Body of pancreas (tissue), 4 donors: ENCODE measurements around the gene RICTOR. TPM values are rescaled to one million over a fixed set of nuclear protein-coding genes. Genes with fewer than 3 reads are reported as not detected.

Experiments
- ATAC-seq: fragments of 150-250 bp; one replicate; pipeline ENCODE4 v1.9.1; 2016
- DNase-seq, 4 donors: peaks; one replicate each; pipeline ENCODE4 v3.0.0-alpha.2; 2019
- H3K27ac ChIP-seq, 4 donors: fragments of 200-600 bp; sonication (generic); 1 replicate in 3 of 4; 2 replicates in 1 of 4; pipeline versions ENCODE4 v1.5.1 to v1.6.1; 2016 to 2019; ENCODE audit warnings: mild to moderate bottlenecking in 1 of 4, mixed read lengths in 1 of 4, moderate library complexity in 1 of 4
- H3K27me3 ChIP-seq, 2 donors: fragments of 200-600 bp; sonication (generic); one replicate each; pipeline ENCODE4 v1.6.0; 2016; ENCODE audit warnings: mild to moderate bottlenecking in 1 of 2
- H3K36me3 ChIP-seq, 2 donors: fragments of 200-600 bp; sonication (generic); replicated peaks in 1 of 2; 2 replicates each; pipeline ENCODE4 v1.5.1; 2016; ENCODE audit warnings: low read depth in 2 of 2; ENCODE audit not compliant: insufficient read depth in 1 of 2
- H3K4me1 ChIP-seq: fragments of 200-600 bp; sonication (generic); one replicate; pipeline ENCODE4 v1.6.0; 2016
- H3K4me3 ChIP-seq, 2 donors: fragments of 200-600 bp; sonication (generic); 1 replicate in 1 of 2; 2 replicates in 1 of 2; pipeline ENCODE4 v1.5.1; 2016 to 2019
- H3K9me3 ChIP-seq, 3 donors: fragments of 200-600 bp; sonication (generic); 1 replicate in 2 of 3; 2 replicates in 1 of 3; pipeline ENCODE4 v1.5.1; 2016
- POLR2A ChIP-seq, 3 donors: fragments of 450-650 bp; IDR thresholded peaks; one replicate each; pipeline ENCODE4 v1.6.1; 2016; ENCODE audit warnings: antibody characterized with exemption in 3 of 3, mild to moderate bottlenecking in 2 of 3
- WGBS, 2 donors: methylation state at CpG; one replicate each; pipeline ENCODE4 v1.1.5; 2017; 5-methylcytosine and 5-hydroxymethylcytosine counted together
- intact Hi-C: fragments of 100-400 bp; cut with DNase I; formaldehyde crosslinking; loops from one replicate; pipeline ENCODE4 v1.15.1; 2023
- total RNA-seq, 2 donors: library from RNA; depleted of rRNA; stranded (reverse); fragments of >200 nt; gene quantifications; one replicate each; pipeline ENCODE4 v1.1.0, GENCODE V29; 2016
- TF ChIP-seq, protein P1 (sequence below), 7 experiments: fragments of 450-650 bp in 4 of 7; fragments of 200-600 bp in 3 of 7; sonication (generic) in 3 of 7; IDR thresholded peaks; one replicate each; pipeline ENCODE4 v1.5.1; 2016 to 2019; ENCODE audit warnings: antibody characterized with exemption in 7 of 7

The RICTOR gene
- total RNA-seq, 2 donors from 2014 or later, result 20.8 to 27.5 TPM

DNA sequence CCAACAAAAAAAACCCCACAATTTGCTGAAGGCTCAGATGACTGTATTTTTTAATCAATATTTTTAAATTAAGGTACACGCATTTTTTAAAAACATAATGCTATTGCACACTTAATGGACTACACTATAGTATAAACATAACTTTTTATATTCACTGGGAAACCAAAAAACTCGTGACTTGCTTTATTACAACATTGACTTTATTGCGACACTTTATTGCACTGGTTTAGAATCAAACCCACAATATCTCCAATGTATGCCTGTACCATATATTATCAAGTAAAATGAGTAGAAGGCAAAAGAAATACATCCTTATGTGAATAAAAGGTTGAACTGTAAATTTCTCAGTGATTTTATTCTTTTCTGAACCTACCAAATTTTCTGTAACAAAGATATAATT, 53.7 kb downstream of the RICTOR start:
- intact Hi-C loops, result no loop called here
- no peaks in the 10 kb centered on the region for H3K27me3 ChIP-seq
- WGBS, 2 donors, result 83 to 93% methylated on average over 3 of the region's 3 CpGs
- no peaks in the 10 kb centered on the region for H3K9me3 ChIP-seq
- TF ChIP-seq, protein P1, sequence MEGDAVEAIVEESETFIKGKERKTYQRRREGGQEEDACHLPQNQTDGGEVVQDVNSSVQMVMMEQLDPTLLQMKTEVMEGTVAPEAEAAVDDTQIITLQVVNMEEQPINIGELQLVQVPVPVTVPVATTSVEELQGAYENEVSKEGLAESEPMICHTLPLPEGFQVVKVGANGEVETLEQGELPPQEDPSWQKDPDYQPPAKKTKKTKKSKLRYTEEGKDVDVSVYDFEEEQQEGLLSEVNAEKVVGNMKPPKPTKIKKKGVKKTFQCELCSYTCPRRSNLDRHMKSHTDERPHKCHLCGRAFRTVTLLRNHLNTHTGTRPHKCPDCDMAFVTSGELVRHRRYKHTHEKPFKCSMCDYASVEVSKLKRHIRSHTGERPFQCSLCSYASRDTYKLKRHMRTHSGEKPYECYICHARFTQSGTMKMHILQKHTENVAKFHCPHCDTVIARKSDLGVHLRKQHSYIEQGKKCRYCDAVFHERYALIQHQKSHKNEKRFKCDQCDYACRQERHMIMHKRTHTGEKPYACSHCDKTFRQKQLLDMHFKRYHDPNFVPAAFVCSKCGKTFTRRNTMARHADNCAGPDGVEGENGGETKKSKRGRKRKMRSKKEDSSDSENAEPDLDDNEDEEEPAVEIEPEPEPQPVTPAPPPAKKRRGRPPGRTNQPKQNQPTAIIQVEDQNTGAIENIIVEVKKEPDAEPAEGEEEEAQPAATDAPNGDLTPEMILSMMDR (IDR thresholded peaks at IDR 0.05), result no peak
- no peak for TF ChIP-seq POLR2A (IDR thresholded peaks at IDR 0.05)
- H3K27ac ChIP-seq, result no peak overlapping the region
- no peak for DNase-seq
- no peaks in the 10 kb centered on the region for H3K36me3 ChIP-seq
- no peak overlapping the region for H3K4me3 ChIP-seq
- H3K4me1 ChIP-seq, result peaks cover 8% of the 10 kb centered on the region
- no peak for ATAC-seq

DNA sequence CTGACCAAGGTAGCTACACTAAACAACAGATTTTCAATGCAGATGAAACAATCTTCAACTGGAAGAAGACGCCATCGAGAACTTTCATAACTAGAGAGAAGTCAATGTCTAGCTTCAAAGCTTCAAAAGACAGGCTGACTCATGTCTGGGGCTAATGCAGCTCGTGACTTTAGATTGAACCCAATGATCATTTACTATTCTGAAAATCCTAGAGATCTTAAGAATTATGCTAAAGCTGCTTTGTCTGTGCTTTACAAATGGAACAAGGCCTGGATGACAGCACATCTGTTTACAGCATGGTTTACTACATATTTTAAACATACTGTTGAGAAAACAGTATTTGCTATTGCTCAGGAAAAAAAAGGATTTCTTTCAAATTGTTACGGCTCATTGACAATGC, 54.9 kb downstream of the RICTOR start:
- H3K36me3 ChIP-seq, result no peaks in the 10 kb centered on the region
- H3K27ac ChIP-seq, result no peak overlapping the region
- no peaks in the 10 kb centered on the region for H3K27me3 ChIP-seq
- WGBS, 2 donors, result 94 to 97% methylated on average over 4 of the region's 4 CpGs
- H3K9me3 ChIP-seq, result no peaks in the 10 kb centered on the region
- DNase-seq (no peak), ATAC-seq (no peak)
- H3K4me1 ChIP-seq, result peaks cover 11% of the 10 kb centered on the region
- no peak overlapping the region for H3K4me3 ChIP-seq
- no peak for TF ChIP-seq POLR2A (IDR thresholded peaks at IDR 0.05)
- TF ChIP-seq, protein P1 (IDR thresholded peaks at IDR 0.05), result no peak
- intact Hi-C loops, result no loop called here

DNA sequence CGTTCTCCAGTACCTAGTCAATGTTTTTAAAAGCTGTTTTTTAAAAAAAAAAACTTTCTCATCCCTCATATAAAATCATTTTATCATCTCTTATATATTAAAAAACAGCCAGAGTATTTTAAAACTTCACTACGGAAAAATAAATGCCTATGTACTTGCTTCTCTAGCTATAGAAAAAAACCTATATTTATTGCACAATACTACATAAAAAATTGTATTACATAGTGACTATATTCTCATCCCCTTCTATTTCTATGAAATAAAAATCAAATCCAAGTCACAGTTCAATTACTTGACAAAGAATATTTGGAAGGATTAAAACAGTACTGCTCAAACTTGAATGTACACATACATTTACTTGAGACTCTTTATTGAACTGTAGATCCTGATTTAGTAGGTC, 56.7 kb downstream of the RICTOR start:
- Histone ChIP-seq H3K27ac (no peak overlapping the region), H3K27me3 (no peaks in the 10 kb centered on the region), H3K9me3 (no peaks in the 10 kb centered on the region), H3K36me3 (no peaks in the 10 kb centered on the region), H3K4me1 (peaks cover 11% of the 10 kb centered on the region), H3K4me3 (no peak overlapping the region)
- no peak for TF ChIP-seq POLR2A (IDR thresholded peaks at IDR 0.05)
- TF ChIP-seq, protein P1 (IDR thresholded peaks at IDR 0.05), result no peak
- DNase-seq (no peak), ATAC-seq (no peak)
- intact Hi-C loops, result no loop called here
- 94 to 97% methylated on average over 2 of the region's 2 CpGs for WGBS, 2 donors

DNA sequence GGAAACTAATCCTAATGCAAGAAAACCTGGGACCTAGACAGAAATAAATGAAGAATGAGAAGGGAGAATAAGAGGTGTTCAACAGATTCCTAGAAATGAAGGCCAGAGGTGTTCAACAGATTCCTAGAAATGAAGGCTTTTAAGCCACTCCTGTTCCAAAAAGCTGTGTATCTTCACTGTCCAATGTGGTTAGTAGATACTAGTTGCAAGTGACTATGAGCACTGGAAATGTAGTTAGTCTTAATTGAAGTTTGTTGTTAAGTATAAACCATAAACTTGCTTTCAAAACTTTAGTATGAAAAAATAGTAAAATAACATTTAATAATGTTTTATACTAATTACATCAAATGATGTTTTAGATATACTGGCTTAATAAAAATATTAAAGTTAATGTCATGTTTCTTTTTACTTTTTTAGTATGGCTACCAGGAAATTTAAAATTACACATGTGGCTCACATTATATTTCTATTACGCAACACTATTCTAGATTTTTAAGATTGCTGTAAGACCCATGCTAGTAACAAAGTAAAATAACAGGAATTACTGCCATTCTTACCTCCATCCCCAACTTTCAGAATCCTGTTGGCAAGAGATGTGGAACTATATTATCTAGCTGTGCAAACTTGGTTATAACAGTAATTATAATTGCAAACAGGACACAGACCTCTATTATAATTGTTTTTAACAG, 57.5 kb downstream of the RICTOR start:
- Histone ChIP-seq H3K36me3 (no peaks in the 10 kb centered on the region), H3K9me3 (no peaks in the 10 kb centered on the region), H3K4me3 (no peak overlapping the region), H3K4me1 (peaks cover 11% of the 10 kb centered on the region), H3K27ac (no peak overlapping the region), H3K27me3 (no peaks in the 10 kb centered on the region)
- 91 to 92% methylated on average over 1 of the region's 1 CpG for WGBS, 2 donors
- no peak for DNase-seq
- TF ChIP-seq POLR2A (IDR thresholded peaks at IDR 0.05), result no peak
- TF ChIP-seq, protein P1 (IDR thresholded peaks at IDR 0.05), result no peak
- no peak for ATAC-seq
- intact Hi-C loops, result no loop called here
